Testis (tissue), 2 donors: ENCODE results near the gene RNF207.

Experiments used
- POLR2A ChIP-seq: fragments of 450-650 bp; IDR thresholded peaks from one replicate; pipeline ENCODE4 v1.6.1; 2017; ENCODE audit warnings: antibody characterized with exemption, mild to moderate bottlenecking, moderate library complexity
- TF ChIP-seq, protein P1 (sequence below), 3 experiments: fragments of 450-650 bp in 2 of 3; fragments of 200-600 bp in 1 of 3; sonication (generic) in 1 of 3; IDR thresholded peaks; one replicate each; pipeline ENCODE4 v1.5.1; 2016 to 2019; ENCODE audit warnings: antibody characterized with exemption in 3 of 3, mild to moderate bottlenecking in 2 of 3, moderate library complexity in 1 of 3

DNA sequence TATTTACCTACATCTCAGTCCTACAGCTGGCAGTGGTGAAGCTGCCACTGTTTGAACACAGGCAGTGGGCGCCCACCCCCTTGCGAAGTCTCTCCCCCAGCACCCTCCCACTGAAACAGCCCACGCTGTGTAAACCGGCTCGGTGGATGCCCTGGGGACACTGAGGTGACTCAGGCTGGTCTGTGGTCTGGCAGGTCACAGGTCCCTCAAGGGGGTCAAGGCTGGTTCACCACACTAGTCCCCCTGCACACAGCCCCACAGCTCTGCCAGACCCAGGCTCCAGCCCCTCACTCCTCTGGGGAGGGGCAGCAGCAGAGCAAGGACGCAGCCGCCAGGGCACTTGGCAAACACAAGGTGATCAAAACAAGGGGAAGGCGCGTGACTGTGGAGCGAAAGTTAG lies 33.4 kb upstream of the RNF207 start:
- TF ChIP-seq, protein P1, sequence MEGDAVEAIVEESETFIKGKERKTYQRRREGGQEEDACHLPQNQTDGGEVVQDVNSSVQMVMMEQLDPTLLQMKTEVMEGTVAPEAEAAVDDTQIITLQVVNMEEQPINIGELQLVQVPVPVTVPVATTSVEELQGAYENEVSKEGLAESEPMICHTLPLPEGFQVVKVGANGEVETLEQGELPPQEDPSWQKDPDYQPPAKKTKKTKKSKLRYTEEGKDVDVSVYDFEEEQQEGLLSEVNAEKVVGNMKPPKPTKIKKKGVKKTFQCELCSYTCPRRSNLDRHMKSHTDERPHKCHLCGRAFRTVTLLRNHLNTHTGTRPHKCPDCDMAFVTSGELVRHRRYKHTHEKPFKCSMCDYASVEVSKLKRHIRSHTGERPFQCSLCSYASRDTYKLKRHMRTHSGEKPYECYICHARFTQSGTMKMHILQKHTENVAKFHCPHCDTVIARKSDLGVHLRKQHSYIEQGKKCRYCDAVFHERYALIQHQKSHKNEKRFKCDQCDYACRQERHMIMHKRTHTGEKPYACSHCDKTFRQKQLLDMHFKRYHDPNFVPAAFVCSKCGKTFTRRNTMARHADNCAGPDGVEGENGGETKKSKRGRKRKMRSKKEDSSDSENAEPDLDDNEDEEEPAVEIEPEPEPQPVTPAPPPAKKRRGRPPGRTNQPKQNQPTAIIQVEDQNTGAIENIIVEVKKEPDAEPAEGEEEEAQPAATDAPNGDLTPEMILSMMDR (IDR thresholded peaks at IDR 0.05) = no peak
- no peak for TF ChIP-seq POLR2A
